ENCODE measurements around the gene SLC9A5.

DNA sequence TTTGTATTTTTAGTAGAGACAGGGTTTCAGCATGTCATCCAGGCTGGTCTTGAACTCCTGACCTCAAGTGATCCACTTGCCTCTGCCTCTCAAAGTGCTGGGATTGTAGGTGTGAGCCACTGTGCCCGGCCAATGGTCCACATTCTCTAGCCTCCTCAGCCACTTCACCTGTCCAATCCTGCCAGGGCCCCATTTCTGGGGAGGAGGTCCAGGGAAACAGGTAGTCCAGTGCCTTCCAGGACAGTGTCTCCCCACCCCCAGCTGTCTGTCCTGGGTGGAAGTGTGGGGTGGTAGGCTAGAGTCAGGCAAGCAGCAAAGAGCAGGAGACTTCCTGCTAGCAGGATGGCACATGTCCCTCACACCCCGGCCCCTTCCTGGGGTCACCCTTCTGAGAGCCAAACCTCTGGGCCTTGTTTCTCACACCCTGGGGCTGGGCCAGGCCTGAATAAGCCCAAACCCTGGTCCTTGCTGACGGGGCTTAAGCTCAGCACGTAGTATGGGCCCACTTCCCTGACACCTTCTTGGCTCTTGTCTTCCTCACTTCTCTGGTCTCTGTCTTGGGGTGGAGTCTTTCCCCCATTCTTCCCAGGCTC lies 6.5 kb upstream of the SLC9A5 start:
- TF ChIP-seq ZNF274 (IDR thresholded peaks at IDR 0.05; ENCODE audit: low read depth, low read length) (no peak), SUZ12 (IDR thresholded peaks at IDR 0.05; ENCODE audit: extremely low read depth, insufficient read depth, insufficient read length) (no peak), YY1 (IDR thresholded peaks at IDR 0.05; ENCODE audit: insufficient read depth, insufficient read length) (no peak)
